Measurements from ENCODE around the gene PTPN4. TPM values are rescaled to one million over a fixed set of nuclear protein-coding genes. Genes with fewer than 3 reads are reported as not detected.

PTPN4 gene
- total and polyA plus RNA-seq, 2 of the 13 experiments (the other 11 are each of a cell fraction or from before 2014, with no cell fraction given), result 20.3 to 34.6 TPM

- TF ChIP-seq ZNF800 (CRISPR knock-in tag; IDR thresholded peaks at IDR 0.05), result no peak
- no peak for TF ChIP-seq ZNF619 (CRISPR knock-in tag; IDR thresholded peaks at IDR 0.05)
- 0 out of 2 replicates have a peak, but pooled peaks have one; percentile 69 for TF ChIP-seq RORA (CRISPR knock-in tag; IDR thresholded peaks at IDR 0.05)
- 0 out of 2 replicates have a peak, but pooled peaks have one; percentile 32 for TF ChIP-seq ZNF570 (CRISPR knock-in tag; IDR thresholded peaks at IDR 0.05; ENCODE audit: borderline replicate concordance)
Measured at GRCh38 chr2:119758881-119759450, 756 bp upstream of the PTPN4 start (continued).

- Histone ChIP-seq H2AFZ (ENCODE audit: low read length) (no peak overlapping the region), H3K79me2 (ENCODE audit: insufficient read depth, low read length) (peaks cover 52% of the 10 kb centered on the region), H3K4me1 (ENCODE audit: insufficient read depth, low read length) (peaks cover 65% of the 10 kb centered on the region), H3K27me3 (ENCODE audit: control insufficient read depth in 1 of 2, insufficient read depth in 2 of 2, low read length in 2 of 2) (no peaks in the 10 kb centered on the region; a peak in 1 of 5 replicates), H3K9me3 (ENCODE audit: low read length) (no peaks in the 10 kb centered on the region), H3K9ac (ENCODE audit: insufficient read depth, low read depth, low read length) (peak overlapping the region; percentile 89), H4K20me1 (ENCODE audit: insufficient read depth, low read length) (peaks cover 7% of the 10 kb centered on the region), H3K27ac (ENCODE audit: extremely low read length, insufficient read depth, low read length) (peak overlapping the region; percentile 91), H3K4me2 (ENCODE audit: low read depth, low read length) (peak overlapping the region; percentile 95), H3K36me3 (replicated peaks in 1 of 2; ENCODE audit: control insufficient read depth in 1 of 2, insufficient read depth in 2 of 2, low read length in 2 of 2) (no peaks in the 10 kb centered on the region), H3K4me3 (replicated peaks in 1 of 3; ENCODE audit: insufficient read depth in 1 of 3, low read depth in 2 of 3, low read length in 3 of 3) (peak overlapping the region; percentile 84 to 97 (median 87))
- whole genome bisulfite sequencing (ENCODE audit: low lambda C conversion rate), result under 1% methylated on average over 28 of the region's 37 CpGs
- ATAC-seq (peak; percentile 42), DNase-seq (ENCODE audit: low spot score) (peak; percentile 35), FAIRE-seq (no peak)
- TSS peak; percentile 54 for BruUV-seq (replicated peaks)
- in situ Hi-C loops (cut with HindIII; ENCODE audit: extremely low pct_ligation_motif_present, low pct_unique_long_range_greater_than_20kb) (no loop called here), intact Hi-C loops (cut with micrococcal nuclease; ENCODE audit: unreplicated experiment) (loop anchor here (5.0 kb wide), 1 partner anchor 52 kb away; no protein-coding TSS in a partner anchor)
- POLR2A ChIA-PET, result interaction anchor here (1.0 to 2.6 kb wide), 10 partner anchors 8 to 252 kb away, joined by 3 to 14 read pairs (median 4); partner anchors contain the start of genes EPB41L5 and TMEM177
- CTCF ChIA-PET (ENCODE audit: low intra/inter-chr PET ratio, low total read pairs), result no interaction called here
- TF ChIP-seq SSRP1 (CRISPR knock-in tag; IDR thresholded peaks at IDR 0.05) (no peak), ZSCAN25 (CRISPR knock-in tag; IDR thresholded peaks at IDR 0.05) (no peak), SP4 (CRISPR knock-in tag; IDR thresholded peaks at IDR 0.05) (no peak; the same call in 1 of the 2 replicates), ZNF879 (CRISPR knock-in tag; IDR thresholded peaks at IDR 0.05) (no peak), ZBTB10 (CRISPR knock-in tag; IDR thresholded peaks at IDR 0.05; ENCODE audit: borderline replicate concordance) (no peak), ZNF784 (CRISPR knock-in tag; IDR thresholded peaks at IDR 0.05; ENCODE audit: borderline replicate concordance) (no peak), MAFF (IDR thresholded peaks at IDR 0.05; ENCODE audit: low read depth, low read length) (no peak), ERF (CRISPR knock-in tag; IDR thresholded peaks at IDR 0.05) (no peak), SIX1 (CRISPR knock-in tag; IDR thresholded peaks at IDR 0.05; ENCODE audit: borderline replicate concordance) (no peak), ZFP36L1 (CRISPR knock-in tag; IDR thresholded peaks at IDR 0.05) (no peak), PHF8 (CRISPR knock-in tag; IDR thresholded peaks at IDR 0.05) (0 out of 2 replicates have a peak, but pooled peaks have one; percentile 1), RARA (CRISPR knock-in tag; IDR thresholded peaks at IDR 0.05) (no peak), BRD4 (CRISPR knock-in tag; IDR thresholded peaks at IDR 0.05) (no peak)
Measured at GRCh38 chr2:119760237-119760955, 674 bp downstream of the PTPN4 start.

Measured in HepG2 (cell line).